H9 (cell line): ENCODE data around the gene MGAT5. TPM values are rescaled to one million over a fixed set of nuclear protein-coding genes. Genes with fewer than 3 reads are reported as not detected.

Experiments used
- DNase-seq: peaks from one replicate; pipeline ENCODE4 v3.0.0-alpha.2; 2017
- H2AFZ ChIP-seq: one replicate; pipeline ENCODE4 v1.6.1; 2013; ENCODE audit warnings: mild to moderate bottlenecking, low read length, control low read depth, moderate library complexity
- H2AK5ac ChIP-seq: 2 replicates; pipeline ENCODE4 v1.6.1; 2013; ENCODE audit warnings: low read length, control low read depth, mixed read lengths; ENCODE audit not compliant: insufficient read length
- H2BK120ac ChIP-seq: one replicate; pipeline ENCODE4 v1.6.1; 2013; ENCODE audit warnings: low read depth, mild to moderate bottlenecking, low read length, control low read depth, inconsistent platforms; ENCODE audit not compliant: poor library complexity, severe bottlenecking
- H2BK12ac ChIP-seq: 2 replicates; pipeline ENCODE4 v1.6.1; 2013; ENCODE audit warnings: low read length, control low read depth, mixed read lengths, low read depth; ENCODE audit not compliant: insufficient read length
- H2BK15ac ChIP-seq: 2 replicates; pipeline ENCODE4 v1.6.1; 2013; ENCODE audit warnings: low read depth, low read length, control low read depth
- H2BK20ac ChIP-seq: one replicate; pipeline ENCODE4 v1.6.1; 2013; ENCODE audit warnings: low read depth, mild to moderate bottlenecking, low read length, control low read depth, inconsistent platforms; ENCODE audit not compliant: poor library complexity, severe bottlenecking
- H2BK5ac ChIP-seq: 2 replicates; pipeline ENCODE4 v1.6.1; 2013; ENCODE audit warnings: low read length, control low read depth, mixed read lengths; ENCODE audit not compliant: insufficient read length
- H3K14ac ChIP-seq: 2 replicates; pipeline ENCODE4 v1.6.1; 2013; ENCODE audit warnings: low read length, control low read depth; ENCODE audit not compliant: insufficient read depth
- H3K18ac ChIP-seq: 2 replicates; pipeline ENCODE4 v1.6.1; 2013; ENCODE audit warnings: low read depth, mild to moderate bottlenecking, mixed read lengths, low read length, control low read depth; ENCODE audit not compliant: insufficient read length
- H3K23ac ChIP-seq: 2 replicates; pipeline ENCODE4 v1.6.1; 2013; ENCODE audit warnings: low read length, control low read depth, mixed read lengths, low read depth; ENCODE audit not compliant: insufficient read length
- H3K23me2 ChIP-seq: 2 replicates; pipeline ENCODE4 v1.6.1; 2013; ENCODE audit warnings: low read depth, mild to moderate bottlenecking, mixed read lengths, low read length, control low read depth; ENCODE audit not compliant: insufficient read length, poor library complexity, severe bottlenecking
- H3K27ac ChIP-seq: 2 replicates; pipeline ENCODE4 v1.5.1; 2013; ENCODE audit warnings: low read length, control low read depth, mixed read lengths, low read depth; ENCODE audit not compliant: insufficient read length
- H3K27me3 ChIP-seq: 2 replicates; pipeline ENCODE4 v1.6.1; 2013; ENCODE audit warnings: low read length, control low read depth, inconsistent platforms; ENCODE audit not compliant: insufficient read depth
- H3K4ac ChIP-seq: 2 replicates; pipeline ENCODE4 v1.6.1; 2013; ENCODE audit warnings: low read depth, mild to moderate bottlenecking, control low read depth, inconsistent platforms, low read length, moderate library complexity
- H3K4me1 ChIP-seq: 2 replicates; pipeline ENCODE4 v1.6.1; 2013; ENCODE audit warnings: low read length, control low read depth, inconsistent platforms; ENCODE audit not compliant: insufficient read depth
- H3K4me2 ChIP-seq: 2 replicates; pipeline ENCODE4 v1.6.1; 2013; ENCODE audit warnings: low read length, control low read depth, mixed read lengths; ENCODE audit not compliant: insufficient read length, insufficient read depth
- H3K56ac ChIP-seq: 2 replicates; pipeline ENCODE4 v1.6.1; 2013; ENCODE audit warnings: low read depth, mild to moderate bottlenecking, mixed read lengths, low read length, control low read depth; ENCODE audit not compliant: insufficient read length
- H3K79me1 ChIP-seq: 2 replicates; pipeline ENCODE4 v1.6.1; 2013; ENCODE audit warnings: low read depth, mild to moderate bottlenecking, moderate library complexity, low read length, control low read depth, inconsistent platforms; ENCODE audit not compliant: insufficient read depth, poor library complexity, severe bottlenecking
- H3K79me2 ChIP-seq: 2 replicates; pipeline ENCODE4 v1.6.1; 2013; ENCODE audit warnings: low read length, control low read depth, inconsistent platforms; ENCODE audit not compliant: insufficient read depth
- H3K9ac ChIP-seq: 2 replicates; pipeline ENCODE4 v1.6.1; 2013; ENCODE audit warnings: low read length, control low read depth, mixed read lengths; ENCODE audit not compliant: insufficient read length; ENCODE audit errors: extremely low read depth
- H3K9me3 ChIP-seq: one replicate; pipeline ENCODE4 v1.6.1; 2013; ENCODE audit warnings: low read depth, low read length, inconsistent platforms; ENCODE audit not compliant: control insufficient read depth
- H3T11ph ChIP-seq: one replicate; pipeline ENCODE4 v1.6.1; 2013; ENCODE audit warnings: mild to moderate bottlenecking, low read length, control low read depth, inconsistent platforms
- H4K20me1 ChIP-seq: one replicate; pipeline ENCODE4 v1.6.1; 2013; ENCODE audit not compliant: control insufficient read depth, insufficient read length, insufficient read depth
- H4K5ac ChIP-seq: 2 replicates; pipeline ENCODE4 v1.6.1; 2013; ENCODE audit warnings: low read depth, mild to moderate bottlenecking, mixed read lengths, low read length, control low read depth; ENCODE audit not compliant: insufficient read length
- H4K8ac ChIP-seq: replicated peaks from 2 replicates; pipeline ENCODE4 v1.6.1; 2013; ENCODE audit warnings: low read length, control low read depth, mixed read lengths, low read depth; ENCODE audit not compliant: insufficient read length
- H4K91ac ChIP-seq: 2 replicates; pipeline ENCODE4 v1.6.1; 2013; ENCODE audit warnings: low read depth, mild to moderate bottlenecking, moderate library complexity, mixed read lengths, low read length, control low read depth; ENCODE audit not compliant: insufficient read length
- H3K27ac Mint-ChIP-seq, 3 experiments: 2 replicates in 2 of 3; 3 replicates in 1 of 3; pipeline ENCODE4 v1.8.0; 2020 to 2021; ENCODE audit warnings: mixed read lengths in 3 of 3, mild to moderate bottlenecking in 1 of 3, moderate library complexity in 1 of 3
- H3K27me3 Mint-ChIP-seq: 2 replicates; pipeline ENCODE4 v1.8.0; 2021; ENCODE audit warnings: low read depth, mild to moderate bottlenecking, moderate library complexity, mixed read lengths
- H3K36me3 Mint-ChIP-seq, 3 experiments: 2 replicates in 2 of 3; 3 replicates in 1 of 3; pipeline ENCODE4 v1.8.0; 2020 to 2021; ENCODE audit warnings: low read depth in 3 of 3, mixed read lengths in 3 of 3; ENCODE audit not compliant: insufficient read depth in 1 of 3
- H3K4me1 Mint-ChIP-seq, 2 experiments: 2 replicates each; pipeline ENCODE4 v1.8.0; 2020; ENCODE audit warnings: mixed read lengths in 2 of 2
- H3K4me3 Mint-ChIP-seq, 2 experiments: 2 replicates in 1 of 2; 3 replicates in 1 of 2; pipeline ENCODE4 v1.8.0; 2020 to 2021; ENCODE audit warnings: mild to moderate bottlenecking in 2 of 2, mixed read lengths in 2 of 2, moderate library complexity in 1 of 2
- H3K9me3 Mint-ChIP-seq, 2 experiments: 2 replicates in 1 of 2; 3 replicates in 1 of 2; pipeline ENCODE4 v1.8.0; 2020; ENCODE audit warnings: mild to moderate bottlenecking in 2 of 2, mixed read lengths in 2 of 2, moderate library complexity in 1 of 2
- CTCF ChIP-seq: fragments of 200-600 bp; sonication (generic); conservative IDR thresholded peaks from 3 replicates; pipeline ENCODE4 v1.8.0; 2021; ENCODE audit warnings: antibody characterized with exemption, mild to moderate bottlenecking
- WGBS: extraction: QIAGEN DNeasy Blood & Tissue Kit; methylation state at CpG from one replicate; pipeline ENCODE4 v1.1.7; 2013; ENCODE audit warnings: missing lambda C conversion rate, low lambda C conversion rate, mixed read lengths; ENCODE audit not compliant: insufficient read length; ENCODE audit errors: extremely low coverage; 5-methylcytosine and 5-hydroxymethylcytosine counted together
- total RNA-seq: library from RNA; stranded (reverse); gene quantifications from 2 replicates; pipeline ENCODE4 v1.2.1, GENCODE V29; 2021

MGAT5 gene
- total RNA-seq, 1 experiment from 2014 or later, result 25.7 TPM

- Histone ChIP-seq H3K27me3 (no peaks in the 10 kb centered on the region), H3K79me1 (no peaks in the 10 kb centered on the region), H3K9ac (no peak overlapping the region), H3K4me2 (no peak overlapping the region), H3K18ac (no peak overlapping the region), H3K56ac (no peak overlapping the region), H4K5ac (no peak overlapping the region), H3K9me3 (no peaks in the 10 kb centered on the region), H4K91ac (no peak overlapping the region), H2BK20ac (no peak overlapping the region), H3K23me2 (no peaks in the 10 kb centered on the region), H2BK120ac (no peak overlapping the region), H3K14ac (no peak overlapping the region), H3K27ac (no peak overlapping the region), H4K8ac (no peak overlapping the region), H3T11ph (no peak overlapping the region), H4K20me1 (no peaks in the 10 kb centered on the region), H3K79me2 (0 out of 2 replicates have a peak, but pooled peaks cover 2% of the 10 kb centered on the region), H2BK15ac (no peak overlapping the region), H3K4me1 (peaks cover 10% of the 10 kb centered on the region; the same call in 1 of the 2 replicates), H2AK5ac (no peak overlapping the region), H2BK5ac (no peak overlapping the region), H3K4ac (no peak overlapping the region), H3K23ac (no peak overlapping the region), H2AFZ (no peak overlapping the region), H2BK12ac (no peak overlapping the region)
- no peaks in the 10 kb centered on the region; a peak in 1 of 7 replicates for H3K36me3 Mint-ChIP-seq
- TF ChIP-seq CTCF, result no peak
- H3K4me1 Mint-ChIP-seq, result peaks cover 21 to 26% of the 10 kb centered on the region in 2 experiments
- 0 out of 7 replicates have a peak overlapping the region, but pooled peaks of 1 of the 3 experiments have one; percentile 77 for H3K27ac Mint-ChIP-seq
- no CpG with 5 or more reads among the region's 2 CpGs for WGBS
- no peak for DNase-seq
- H3K27me3 Mint-ChIP-seq, result no peaks in the 10 kb centered on the region
- H3K9me3 Mint-ChIP-seq, result no peaks in the 10 kb centered on the region
- no peak overlapping the region for H3K4me3 Mint-ChIP-seq
Observed at GRCh38 chr2:134262684-134263083, 8.8 kb downstream of the MGAT5 start.
